ENCODE data around the gene PIP5K1B.

GRCh38 chr9:68802525-68803015, 97.5 kb downstream of the PIP5K1B start:
- TF ChIP-seq CTCF (conservative IDR thresholded peaks at IDR 0.05; ENCODE audit: low read length) = no peak
- no peak for TF ChIP-seq EZH2phosphoT487 (IDR thresholded peaks at IDR 0.05; ENCODE audit: borderline replicate concordance)

All from Loucy (cell line).